ENCODE measurements around the gene MECP2. TPM values are rescaled to one million over a fixed set of nuclear protein-coding genes. Genes with fewer than 3 reads are reported as not detected.

The MECP2 gene
- total and polyA plus RNA-seq, 2 of the 13 experiments (the other 11 are each of a cell fraction or from before 2014, with no cell fraction given): 7.9 to 18.1 TPM

GRCh38 chrX:154032160-154032559 lies 65.4 kb downstream of the MECP2 start (continued):
- TF ChIP-seq ZNF616 (CRISPR knock-in tag; IDR thresholded peaks at IDR 0.05; ENCODE audit: low read depth) (no peak), DR1 (CRISPR knock-in tag; IDR thresholded peaks at IDR 0.05) (no peak)

DNA sequence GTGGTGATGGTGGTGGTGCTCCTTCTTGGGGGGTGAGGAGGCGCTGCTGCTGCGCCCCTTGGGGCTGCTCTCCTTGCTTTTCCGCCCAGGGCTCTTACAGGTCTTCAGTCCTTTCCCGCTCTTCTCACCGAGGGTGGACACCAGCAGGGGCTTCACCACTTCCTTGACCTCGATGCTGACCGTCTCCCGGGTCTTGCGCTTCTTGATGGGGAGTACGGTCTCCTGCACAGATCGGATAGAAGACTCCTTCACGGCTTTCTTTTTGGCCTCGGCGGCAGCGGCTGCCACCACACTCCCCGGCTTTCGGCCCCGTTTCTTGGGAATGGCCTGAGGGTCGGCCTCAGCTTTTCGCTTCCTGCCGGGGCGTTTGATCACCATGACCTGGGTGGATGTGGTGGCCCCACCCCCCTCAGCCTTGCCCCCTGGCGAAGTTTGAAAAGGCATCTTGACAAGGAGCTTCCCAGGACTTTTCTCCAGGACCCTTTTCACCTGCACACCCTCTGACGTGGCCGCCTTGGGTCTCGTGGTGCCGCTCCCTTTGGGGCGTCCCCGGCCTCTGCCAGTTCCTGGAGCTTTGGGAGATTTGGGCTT lies 66.7 kb downstream of the MECP2 start:
- 98% methylated on average over 19 of the region's 29 CpGs for WGBS (ENCODE audit: low lambda C conversion rate)
- 0 out of 2 replicates have a peak, but pooled peaks cover 5% of the 10 kb centered on the region for H3K4me1 ChIP-seq (ENCODE audit: insufficient read depth, low read length)

More for the DNA sequence above, 66.7 kb downstream of the MECP2 start:
- Histone ChIP-seq H3K36me3 (replicated peaks in 1 of 2; ENCODE audit: control insufficient read depth in 1 of 2, insufficient read depth in 2 of 2, low read length in 2 of 2) (peaks cover 4 to 18% of the 10 kb centered on the region in 2 experiments; a peak in 4 of 5 replicates), H3K4me3 (replicated peaks in 1 of 3; ENCODE audit: insufficient read depth in 1 of 3, low read depth in 2 of 3, low read length in 3 of 3) (no peak overlapping the region), H3K4me2 (ENCODE audit: low read depth, low read length) (no peak overlapping the region), H3K9me3 (ENCODE audit: low read length) (no peaks in the 10 kb centered on the region), H3K27me3 (ENCODE audit: control insufficient read depth in 1 of 2, insufficient read depth in 2 of 2, low read length in 2 of 2) (no peaks in the 10 kb centered on the region), H3K79me2 (ENCODE audit: insufficient read depth, low read length) (peaks cover 8% of the 10 kb centered on the region), H3K9ac (ENCODE audit: insufficient read depth, low read depth, low read length) (no peak overlapping the region), H4K20me1 (ENCODE audit: insufficient read depth, low read length) (no peaks in the 10 kb centered on the region), H2AFZ (ENCODE audit: low read length) (no peak overlapping the region), H3K27ac (ENCODE audit: extremely low read length, insufficient read depth, low read length) (no peak overlapping the region)
- DNase-seq (ENCODE audit: low spot score): no peak
- POLR2A ChIA-PET: no interaction called here
- TF ChIP-seq PCBP1 (IDR thresholded peaks at IDR 0.05; ENCODE audit: borderline replicate concordance, low read depth, low read length) (no peak), ZNF674 (CRISPR knock-in tag; IDR thresholded peaks at IDR 0.05; ENCODE audit: low read depth) (no peak), MLLT10 (CRISPR knock-in tag; IDR thresholded peaks at IDR 0.05) (no peak), HNRNPK (IDR thresholded peaks at IDR 0.05; ENCODE audit: low read depth, low read length, poor library complexity, severe bottlenecking) (no peak), ZSCAN9 (CRISPR knock-in tag; IDR thresholded peaks at IDR 0.05; ENCODE audit: borderline replicate concordance) (no peak), NR2F6 (IDR thresholded peaks at IDR 0.05) (no peak), NR2F6 (CRISPR knock-in tag; IDR thresholded peaks at IDR 0.05) (no peak), SP5 (CRISPR knock-in tag; IDR thresholded peaks at IDR 0.05; ENCODE audit: borderline replicate concordance, low read depth) (no peak)
- TF ChIP-seq, protein P1, sequence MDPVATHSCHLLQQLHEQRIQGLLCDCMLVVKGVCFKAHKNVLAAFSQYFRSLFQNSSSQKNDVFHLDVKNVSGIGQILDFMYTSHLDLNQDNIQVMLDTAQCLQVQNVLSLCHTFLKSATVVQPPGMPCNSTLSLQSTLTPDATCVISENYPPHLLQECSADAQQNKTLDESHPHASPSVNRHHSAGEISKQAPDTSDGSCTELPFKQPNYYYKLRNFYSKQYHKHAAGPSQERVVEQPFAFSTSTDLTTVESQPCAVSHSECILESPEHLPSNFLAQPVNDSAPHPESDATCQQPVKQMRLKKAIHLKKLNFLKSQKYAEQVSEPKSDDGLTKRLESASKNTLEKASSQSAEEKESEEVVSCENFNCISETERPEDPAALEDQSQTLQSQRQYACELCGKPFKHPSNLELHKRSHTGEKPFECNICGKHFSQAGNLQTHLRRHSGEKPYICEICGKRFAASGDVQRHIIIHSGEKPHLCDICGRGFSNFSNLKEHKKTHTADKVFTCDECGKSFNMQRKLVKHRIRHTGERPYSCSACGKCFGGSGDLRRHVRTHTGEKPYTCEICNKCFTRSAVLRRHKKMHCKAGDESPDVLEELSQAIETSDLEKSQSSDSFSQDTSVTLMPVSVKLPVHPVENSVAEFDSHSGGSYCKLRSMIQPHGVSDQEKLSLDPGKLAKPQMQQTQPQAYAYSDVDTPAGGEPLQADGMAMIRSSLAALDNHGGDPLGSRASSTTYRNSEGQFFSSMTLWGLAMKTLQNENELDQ (CRISPR knock-in tag; IDR thresholded peaks at IDR 0.05; ENCODE audit: borderline replicate concordance): no peak
- TF ChIP-seq, protein P2, sequence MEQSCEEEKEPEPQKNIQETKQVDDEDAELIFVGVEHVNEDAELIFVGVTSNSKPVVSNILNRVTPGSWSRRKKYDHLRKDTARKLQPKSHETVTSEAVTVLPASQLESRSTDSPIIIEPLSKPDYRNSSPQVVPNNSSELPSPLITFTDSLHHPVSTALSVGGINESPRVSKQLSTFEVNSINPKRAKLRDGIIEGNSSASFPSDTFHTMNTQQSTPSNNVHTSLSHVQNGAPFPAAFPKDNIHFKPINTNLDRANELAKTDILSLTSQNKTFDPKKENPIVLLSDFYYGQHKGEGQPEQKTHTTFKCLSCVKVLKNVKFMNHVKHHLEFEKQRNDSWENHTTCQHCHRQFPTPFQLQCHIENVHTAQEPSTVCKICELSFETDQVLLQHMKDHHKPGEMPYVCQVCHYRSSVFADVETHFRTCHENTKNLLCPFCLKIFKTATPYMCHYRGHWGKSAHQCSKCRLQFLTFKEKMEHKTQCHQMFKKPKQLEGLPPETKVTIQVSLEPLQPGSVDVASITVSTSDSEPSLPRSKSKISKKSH (CRISPR knock-in tag; IDR thresholded peaks at IDR 0.05; ENCODE audit: borderline replicate concordance): no peak
- no peak for FAIRE-seq
- intact Hi-C loops (cut with micrococcal nuclease; ENCODE audit: unreplicated experiment): no loop called here
- CTCF ChIA-PET (ENCODE audit: low intra/inter-chr PET ratio, low total read pairs): no interaction called here
- ATAC-seq: no peak
- in situ Hi-C loops (cut with HindIII; ENCODE audit: extremely low pct_ligation_motif_present, low pct_unique_long_range_greater_than_20kb): no loop called here
- no TSS peak for BruUV-seq (replicated peaks)
